GM18502 (cell line): ENCODE measurements around the gene AMZ1.

Source experiments
- ATAC-seq: cut with Tn5 transposase; IDR thresholded peaks from one replicate; pipeline ENCODE4 v1.9.1; 2021; ENCODE audit warnings: mild to moderate bottlenecking; ENCODE audit not compliant: unreplicated experiment, poor library complexity

Gene AMZ1

DNA sequence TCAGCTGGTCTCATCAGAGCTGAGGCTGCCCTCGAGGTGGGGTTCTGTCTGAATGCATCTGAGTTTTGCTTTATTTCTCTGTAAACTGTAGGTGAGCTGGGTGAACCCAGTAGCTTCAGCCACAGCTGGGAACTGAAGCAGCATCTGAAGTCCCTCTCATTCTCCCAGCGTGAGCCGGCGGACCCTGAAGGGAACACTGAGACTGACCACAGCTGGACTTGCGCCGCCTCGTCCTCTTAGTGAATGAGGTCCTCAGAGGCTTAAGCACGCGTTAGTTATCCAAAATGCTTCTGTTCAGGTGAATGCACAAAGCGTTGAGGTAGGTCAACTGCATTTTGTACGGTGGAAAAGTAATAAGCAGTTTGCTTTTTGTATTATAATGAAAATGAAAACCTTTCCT is 76.6 kb downstream of the AMZ1 start:
- ATAC-seq = no peak
